HEK293 (cell line): ENCODE measurements around the gene TMEM207.

Experiments used
- CTCF ChIA-PET: fragments of 350-600 bp; formaldehyde crosslinking; extraction: SDS; loops from one replicate; lab custom pipeline; 2021; ENCODE audit warnings: antibody characterized with exemption; lab: Yijun Ruan, JAX
- POLR2A ChIA-PET: fragments of 300-600 bp; formaldehyde crosslinking; extraction: SDS; loops from one replicate; lab custom pipeline; 2020; ENCODE audit warnings: antibody characterized with exemption, inconsistent platforms; lab: Yijun Ruan, JAX
- H3K27ac ChIP-seq: fragments of 200-500 bp; sonication (Bioruptor generic); 2 replicates; pipeline ENCODE4 v1.5.1; 2014; ENCODE audit warnings: low read depth, low read length, control low read depth, inconsistent platforms; ENCODE audit errors: extremely low read depth
- H3K36me3 ChIP-seq, 2 experiments: fragments of 200-500 bp in 1 of 2; sonication (Bioruptor generic) in 1 of 2; 1 replicate in 1 of 2; 2 replicates in 1 of 2; pipeline ENCODE4 v1.5.1; 2014 to 2017; ENCODE audit warnings: inconsistent platforms in 2 of 2, low read length in 2 of 2; ENCODE audit not compliant: control insufficient read depth in 2 of 2, insufficient read depth in 1 of 2
- H3K4me1 ChIP-seq: fragments of 200-500 bp; sonication (Bioruptor generic); 2 replicates; pipeline ENCODE4 v1.5.1; 2014; ENCODE audit warnings: mild to moderate bottlenecking, low read length, inconsistent platforms; ENCODE audit not compliant: control insufficient read depth, insufficient read depth
- H3K4me3 ChIP-seq: 2 replicates; pipeline ENCODE4 v1.5.1; 2011; ENCODE audit warnings: low read depth, mild to moderate bottlenecking, control low read depth, low read length, moderate library complexity
- H3K9me3 ChIP-seq: fragments of 200-500 bp; sonication (Bioruptor generic); 2 replicates; pipeline ENCODE4 v1.5.1; 2014; ENCODE audit warnings: low read depth, low read length, inconsistent platforms; ENCODE audit not compliant: control insufficient read depth, insufficient read depth
- GLIS1 ChIP-seq: fragments of 450-650 bp; formaldehyde crosslinking; IDR thresholded peaks from 2 replicates; pipeline ENCODE4 v1.5.1; 2016; ENCODE audit warnings: missing biosample characterization, missing genetic modification characterization
- KLF8 ChIP-seq: fragments of 450-650 bp; formaldehyde crosslinking; IDR thresholded peaks from 2 replicates; pipeline ENCODE4 v1.5.1; 2016; ENCODE audit warnings: missing biosample characterization, missing genetic modification characterization
- PRDM1 ChIP-seq: fragments of 450-650 bp; formaldehyde crosslinking; IDR thresholded peaks from 2 replicates; pipeline ENCODE4; 2016; ENCODE audit warnings: missing biosample characterization, missing genetic modification characterization
- RBAK ChIP-seq: fragments of 450-650 bp; formaldehyde crosslinking; IDR thresholded peaks from 2 replicates; pipeline ENCODE4 v1.5.1; 2016; ENCODE audit warnings: missing biosample characterization, missing genetic modification characterization
- SALL2 ChIP-seq: fragments of 450-650 bp; formaldehyde crosslinking; IDR thresholded peaks from 2 replicates; pipeline ENCODE4 v1.5.0; 2017; ENCODE audit warnings: missing biosample characterization, mild to moderate bottlenecking, missing genetic modification characterization, borderline replicate concordance
- SP7 ChIP-seq: fragments of 450-650 bp; formaldehyde crosslinking; IDR thresholded peaks from 2 replicates; pipeline ENCODE4 v1.5.1; 2016; ENCODE audit warnings: missing biosample characterization, missing genetic modification characterization
- ZFHX2 ChIP-seq: fragments of 450-650 bp; formaldehyde crosslinking; conservative IDR thresholded peaks from 2 replicates; pipeline ENCODE4 v1.5.1; 2016; ENCODE audit warnings: missing biosample characterization, missing genetic modification characterization
- ZFP69B ChIP-seq: fragments of 450-650 bp; formaldehyde crosslinking; IDR thresholded peaks from 2 replicates; pipeline ENCODE4 v1.5.1; 2016; ENCODE audit warnings: missing biosample characterization, missing genetic modification characterization
- ZNF140 ChIP-seq: fragments of 450-650 bp; formaldehyde crosslinking; IDR thresholded peaks from 2 replicates; pipeline ENCODE4 v1.5.1; 2016; ENCODE audit warnings: missing biosample characterization, missing genetic modification characterization
- ZNF324 ChIP-seq: fragments of 450-650 bp; formaldehyde crosslinking; IDR thresholded peaks from 2 replicates; pipeline ENCODE4 v1.5.1; 2016; ENCODE audit warnings: missing biosample characterization, missing genetic modification characterization
- ZNF37A ChIP-seq: fragments of 450-650 bp; IDR thresholded peaks from 2 replicates; pipeline ENCODE4 v1.5.1; 2018; ENCODE audit warnings: missing biosample characterization, missing genetic modification characterization
- ZNF48 ChIP-seq: fragments of 450-650 bp; formaldehyde crosslinking; IDR thresholded peaks from 2 replicates; pipeline ENCODE4 v1.5.1; 2016; ENCODE audit warnings: missing biosample characterization, missing genetic modification characterization
- ZNF549 ChIP-seq: fragments of 450-650 bp; IDR thresholded peaks from 2 replicates; pipeline ENCODE4 v1.5.1; 2018; ENCODE audit warnings: missing biosample characterization, missing genetic modification characterization, mild to moderate bottlenecking, inconsistent platforms, moderate library complexity
- ZNF561 ChIP-seq: fragments of 450-650 bp; IDR thresholded peaks from 2 replicates; pipeline ENCODE4 v1.5.1; 2018; ENCODE audit warnings: missing biosample characterization, missing genetic modification characterization, borderline replicate concordance
- ZNF664 ChIP-seq: fragments of 450-650 bp; formaldehyde crosslinking; IDR thresholded peaks from 2 replicates; pipeline ENCODE4 v1.5.1; 2016; ENCODE audit warnings: missing biosample characterization, missing genetic modification characterization
- ZNF701 ChIP-seq: fragments of 450-650 bp; formaldehyde crosslinking; IDR thresholded peaks from 2 replicates; pipeline ENCODE4 v1.5.1; 2016; ENCODE audit warnings: missing biosample characterization, missing genetic modification characterization
- ZSCAN30 ChIP-seq: fragments of 450-650 bp; IDR thresholded peaks from 2 replicates; pipeline ENCODE4 v1.5.1; 2018; ENCODE audit warnings: missing biosample characterization, mild to moderate bottlenecking, missing genetic modification characterization, moderate library complexity
- TF ChIP-seq, protein P1 (sequence below): fragments of 450-650 bp; formaldehyde crosslinking; IDR thresholded peaks from 2 replicates; pipeline ENCODE4 v1.5.1; 2016; ENCODE audit warnings: missing biosample characterization, missing genetic modification characterization
- TF ChIP-seq, protein P2 (sequence below): fragments of 450-650 bp; formaldehyde crosslinking; IDR thresholded peaks from 2 replicates; pipeline ENCODE4 v1.5.1; 2016; ENCODE audit warnings: missing biosample characterization, missing genetic modification characterization

The TMEM207 gene

GRCh38 chr3:190491533-190492054, 41.9 kb upstream of the TMEM207 start:
- Histone ChIP-seq H3K27ac (no peak overlapping the region), H3K4me3 (no peak overlapping the region), H3K9me3 (no peaks in the 10 kb centered on the region), H3K36me3 (no peaks in the 10 kb centered on the region), H3K4me1 (no peaks in the 10 kb centered on the region)
- peak; percentile 55 for TF ChIP-seq PRDM1 (tag by site-specific recombination)
- TF ChIP-seq ZNF37A: no peak
- CTCF ChIA-PET: interaction anchor here (0.7 to 1.2 kb wide), 3 partner anchors 13 to 320 kb away, joined by 3 to 6 read pairs (median 3); no protein-coding TSS in a partner anchor
- POLR2A ChIA-PET: no interaction called here

DNA sequence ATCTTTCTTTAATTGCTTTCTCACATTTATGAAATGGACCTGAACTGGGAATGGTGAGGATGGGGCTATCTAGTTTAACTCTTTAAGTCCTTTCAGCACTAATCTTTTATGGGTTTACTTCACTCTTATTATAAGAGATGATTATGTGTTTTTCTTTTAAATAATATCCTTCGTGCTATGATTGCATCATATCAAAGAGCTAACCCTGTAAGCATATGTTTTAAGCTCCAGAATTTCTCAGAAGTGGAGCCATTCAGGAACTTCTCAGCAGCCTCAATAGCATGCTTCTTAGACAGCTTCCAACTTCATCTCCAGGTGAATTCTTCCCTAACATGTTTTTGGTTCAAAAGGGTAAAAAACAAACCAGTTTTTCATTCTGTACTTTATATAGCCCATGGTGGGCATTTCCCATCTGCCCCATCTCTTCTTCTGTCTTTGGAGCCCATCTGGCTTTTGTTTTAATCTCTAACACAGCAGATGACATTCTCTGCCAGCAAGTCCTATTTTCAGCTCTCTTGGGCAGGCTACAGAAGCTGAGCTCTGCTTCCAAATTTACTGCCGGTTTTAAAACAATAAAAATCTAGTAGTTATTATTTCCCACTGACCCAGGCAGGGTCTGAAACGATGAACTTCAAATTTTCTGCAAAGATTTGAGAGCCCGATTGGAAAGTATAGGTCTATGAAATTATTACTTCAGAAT, 37.4 kb upstream of the TMEM207 start:
- no peaks in the 10 kb centered on the region for H3K9me3 ChIP-seq
- CTCF ChIA-PET: no interaction called here
- H3K27ac ChIP-seq: no peak overlapping the region
- H3K4me3 ChIP-seq: no peak overlapping the region
- TF ChIP-seq ZNF664 (tag by site-specific recombination) (no peak), ZNF140 (tag by site-specific recombination) (no peak), KLF8 (tag by site-specific recombination) (no peak), ZFP69B (no peak)
- TF ChIP-seq, protein P1, sequence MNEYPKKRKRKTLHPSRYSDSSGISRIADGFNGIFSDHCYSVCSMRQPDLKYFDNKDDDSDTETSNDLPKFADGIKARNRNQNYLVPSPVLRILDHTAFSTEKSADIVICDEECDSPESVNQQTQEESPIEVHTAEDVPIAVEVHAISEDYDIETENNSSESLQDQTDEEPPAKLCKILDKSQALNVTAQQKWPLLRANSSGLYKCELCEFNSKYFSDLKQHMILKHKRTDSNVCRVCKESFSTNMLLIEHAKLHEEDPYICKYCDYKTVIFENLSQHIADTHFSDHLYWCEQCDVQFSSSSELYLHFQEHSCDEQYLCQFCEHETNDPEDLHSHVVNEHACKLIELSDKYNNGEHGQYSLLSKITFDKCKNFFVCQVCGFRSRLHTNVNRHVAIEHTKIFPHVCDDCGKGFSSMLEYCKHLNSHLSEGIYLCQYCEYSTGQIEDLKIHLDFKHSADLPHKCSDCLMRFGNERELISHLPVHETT (tag by site-specific recombination): no peak
- TF ChIP-seq, all 188 proteins: peak for 0
- no peaks in the 10 kb centered on the region for H3K4me1 ChIP-seq
- H3K36me3 ChIP-seq: no peaks in the 10 kb centered on the region
- POLR2A ChIA-PET: no interaction called here

DNA sequence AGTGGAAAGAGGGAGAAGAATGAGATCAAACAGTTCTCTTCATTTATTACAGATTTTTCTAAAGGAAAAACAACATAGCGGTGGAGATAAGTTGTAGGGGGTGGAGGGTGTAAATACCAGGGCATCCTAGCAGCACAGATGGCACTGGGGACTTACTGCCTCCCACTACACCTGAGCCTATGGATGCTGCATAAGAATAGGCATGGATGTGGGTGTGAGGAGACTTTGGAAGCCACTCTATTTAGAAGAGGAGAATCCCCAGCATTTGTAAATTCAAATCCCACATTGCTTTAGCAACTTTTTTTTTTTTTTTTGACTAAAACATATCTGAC, 36.8 kb upstream of the TMEM207 start:
- Histone ChIP-seq H3K4me1 (no peaks in the 10 kb centered on the region), H3K36me3 (no peaks in the 10 kb centered on the region), H3K4me3 (no peak overlapping the region), H3K27ac (no peak overlapping the region), H3K9me3 (no peaks in the 10 kb centered on the region)
- ChIA-PET POLR2A (no interaction called here), CTCF (interaction anchor here (0.6 kb wide), 1 partner anchor 210 kb away, joined by 3 read pairs; no protein-coding TSS in a partner anchor)
- peak; percentile 15; the same call in 1 of the 2 replicates for TF ChIP-seq ZFHX2 (tag by site-specific recombination)
- TF ChIP-seq, protein P1 (tag by site-specific recombination): no peak
- TF ChIP-seq RBAK (tag by site-specific recombination): no peak
- 0 out of 2 replicates have a peak, but pooled peaks have one; percentile 0 for TF ChIP-seq SP7 (tag by site-specific recombination)

- no peak for TF ChIP-seq ZNF701 (tag by site-specific recombination)
- TF ChIP-seq ZSCAN30: no peak
- no peak for TF ChIP-seq ZNF48
- TF ChIP-seq SALL2 (tag by site-specific recombination): no peak
- no peak for TF ChIP-seq ZNF561 (tag by site-specific recombination)
- 0 out of 2 replicates have a peak, but pooled peaks have one; percentile 23 for TF ChIP-seq GLIS1
- TF ChIP-seq SP7 (tag by site-specific recombination): 0 out of 2 replicates have a peak, but pooled peaks have one; percentile 20
- TF ChIP-seq ZNF324 (tag by site-specific recombination): no peak
- TF ChIP-seq ZNF549 (tag by site-specific recombination): no peak
- TF ChIP-seq, protein P2, sequence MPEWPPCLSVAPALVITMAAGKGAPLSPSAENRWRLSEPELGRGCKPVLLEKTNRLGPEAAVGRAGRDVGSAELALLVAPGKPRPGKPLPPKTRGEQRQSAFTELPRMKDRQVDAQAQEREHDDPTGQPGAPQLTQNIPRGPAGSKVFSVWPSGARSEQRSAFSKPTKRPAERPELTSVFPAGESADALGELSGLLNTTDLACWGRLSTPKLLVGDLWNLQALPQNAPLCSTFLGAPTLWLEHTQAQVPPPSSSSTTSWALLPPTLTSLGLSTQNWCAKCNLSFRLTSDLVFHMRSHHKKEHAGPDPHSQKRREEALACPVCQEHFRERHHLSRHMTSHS: no peak
- H3K4me1 ChIP-seq: no peaks in the 10 kb centered on the region
- no peaks in the 10 kb centered on the region for H3K36me3 ChIP-seq
- no peak overlapping the region for H3K27ac ChIP-seq
- POLR2A ChIA-PET: no interaction called here
- no peaks in the 10 kb centered on the region for H3K9me3 ChIP-seq
- H3K4me3 ChIP-seq: no peak overlapping the region
- CTCF ChIA-PET: interaction anchor here (0.6 kb wide), 1 partner anchor 211 kb away, joined by 3 read pairs; no protein-coding TSS in a partner anchor
These were observed 36.3 kb upstream of the TMEM207 start for GRCh38 chr3:190485830-190486532.
